HCT116 (cell line): ENCODE measurements around the gene NFIA. TPM values are rescaled to one million over a fixed set of nuclear protein-coding genes. Genes with fewer than 3 reads are reported as not detected.

Source experiments
- ATAC-seq: fragments of 200-7000 bp; cut with Tn5 transposase; 2 replicates; pipeline ENCODE4 v1.9.1; 2020; ENCODE audit warnings: mild to moderate bottlenecking, moderate library complexity
- BruUV-seq: library from RNA; stranded (reverse); fragments of 400-500 nt; replicated peaks from 2 replicates; lab custom pipeline; 2021; lab: Mats Ljungman, UMichigan
- CTCF ChIA-PET: fragments of 300-600 bp; sonication (Branson Sonifier 250); formaldehyde crosslinking; loops from one replicate; lab custom pipeline; 2021; ENCODE audit warnings: antibody characterized with exemption; lab: Charles Lee
- POLR2A ChIA-PET: fragments of 300-600, 350-600 bp; sonication (Branson Sonifier 250); formaldehyde crosslinking; loops from one replicate; lab custom pipeline; 2021; ENCODE audit warnings: antibody characterized with exemption; lab: Charles Lee
- RAD21 ChIA-PET, 2 experiments: fragments of 300-600 bp; sonication (Branson Sonifier 250); formaldehyde crosslinking; loops; one replicate each; lab custom pipeline; 2023; ENCODE audit warnings: low total read pairs in 2 of 2; ENCODE audit not compliant: uncharacterized antibody in 2 of 2, unreplicated experiment in 2 of 2, low non-redundant PET in 1 of 2; lab: Charles Lee
- DNase-seq: peaks from one replicate; pipeline ENCODE4 v3.0.0-alpha.2; 2010; ENCODE audit warnings: low read depth, low spot score
- H2AFZ ChIP-seq: fragments of 200-600 bp; shearing (Covaris generic), sonication (generic); 2 replicates; pipeline ENCODE4 v1.6.1; 2017; ENCODE audit warnings: low read depth, mixed run types, mixed read lengths, antibody characterized with exemption, low read length; ENCODE audit not compliant: poor library complexity, severe bottlenecking
- H3K27ac ChIP-seq: 2 replicates; pipeline ENCODE4 v1.5.1; 2012; ENCODE audit warnings: low read depth, low read length
- H3K27me3 ChIP-seq: fragments of 200-600 bp; sonication (generic); 2 replicates; pipeline ENCODE4 v1.6.1; 2016; ENCODE audit warnings: mixed run types, low read length, mixed read lengths; ENCODE audit not compliant: insufficient read depth
- H3K36me3 ChIP-seq, 2 experiments: fragments of 200-500 bp in 1 of 2; fragments of 200-600 bp in 1 of 2; sonication (Bioruptor generic) in 1 of 2; sonication (generic) in 1 of 2; 2 replicates each; pipeline versions ENCODE4 v1.5.1 to v1.6.1; 2014 to 2016; ENCODE audit warnings: low read length in 2 of 2, inconsistent platforms in 1 of 2, mixed read lengths in 1 of 2, mixed run types in 1 of 2; ENCODE audit not compliant: insufficient read depth in 2 of 2, control insufficient read depth in 1 of 2
- H3K4me1 ChIP-seq, 2 experiments: fragments of 200-600 bp in 1 of 2; sonication (generic) in 1 of 2; 2 replicates each; pipeline versions ENCODE4 v1.5.1 to v1.6.1; 2012 to 2017; ENCODE audit warnings: low read length in 2 of 2, inconsistent platforms in 1 of 2, mild to moderate bottlenecking in 1 of 2, mixed read lengths in 1 of 2, mixed run types in 1 of 2, moderate library complexity in 1 of 2; ENCODE audit not compliant: insufficient read depth in 2 of 2, control insufficient read depth in 1 of 2
- H3K4me2 ChIP-seq: fragments of 200-600 bp; sonication (generic); 2 replicates; pipeline ENCODE4 v1.6.1; 2017; ENCODE audit warnings: mixed run types, low read length, mixed read lengths
- H3K4me3 ChIP-seq, 2 experiments: fragments of 200-600 bp in 1 of 2; sonication (generic) in 1 of 2; replicated peaks in 1 of 2; 2 replicates each; pipeline ENCODE4 v1.5.1; 2011 to 2016; ENCODE audit warnings: low read length in 2 of 2, control low read depth in 1 of 2, low read depth in 1 of 2, mild to moderate bottlenecking in 1 of 2, mixed read lengths in 1 of 2, mixed run types in 1 of 2
- H3K79me2 ChIP-seq: fragments of 200-600 bp; sonication (generic); 2 replicates; pipeline ENCODE4 v1.6.1; 2017; ENCODE audit warnings: mild to moderate bottlenecking, mixed run types, low read length, moderate library complexity, mixed read lengths; ENCODE audit not compliant: insufficient read depth
- H3K9ac ChIP-seq: fragments of 200-600 bp; sonication (generic); 2 replicates; pipeline ENCODE4 v1.6.1; 2016; ENCODE audit warnings: low read length, mixed read lengths
- H3K9me2 ChIP-seq: fragments of 200-600 bp; sonication (generic), shearing (Covaris generic); 2 replicates; pipeline ENCODE4 v1.6.1; 2017; ENCODE audit warnings: mixed run types, mild to moderate bottlenecking, moderate library complexity; ENCODE audit not compliant: insufficient read depth
- H3K9me3 ChIP-seq, 2 experiments: fragments of 200-500 bp in 1 of 2; fragments of 200-600 bp in 1 of 2; sonication (Bioruptor generic) in 1 of 2; sonication (generic) in 1 of 2; 2 replicates each; pipeline ENCODE4 v1.6.1; 2014 to 2017; ENCODE audit warnings: low read length in 2 of 2, mixed read lengths in 2 of 2, inconsistent platforms in 1 of 2, low read depth in 1 of 2, mild to moderate bottlenecking in 1 of 2, mixed run types in 1 of 2, moderate library complexity in 1 of 2; ENCODE audit not compliant: control insufficient read depth in 1 of 2, insufficient read depth in 1 of 2
- H4K20me1 ChIP-seq: fragments of 200-600 bp; sonication (generic), shearing (Covaris generic); 2 replicates; pipeline ENCODE4 v1.6.1; 2017; ENCODE audit warnings: mixed run types, mild to moderate bottlenecking, moderate library complexity; ENCODE audit not compliant: insufficient read depth
- CBX3 ChIP-seq: IDR thresholded peaks from 2 replicates; pipeline ENCODE4 v1.6.1; 2012; ENCODE audit warnings: low read depth
- CEBPB ChIP-seq: IDR thresholded peaks from 2 replicates; pipeline ENCODE4 v1.6.1; 2012; ENCODE audit warnings: low read depth
- EGR1 ChIP-seq: IDR thresholded peaks from 2 replicates; pipeline ENCODE4 v1.6.1; 2012; ENCODE audit warnings: low read depth
- ELF1 ChIP-seq: IDR thresholded peaks from 2 replicates; pipeline ENCODE4 v1.6.1; 2012; ENCODE audit warnings: low read depth, borderline replicate concordance
- EZH2phosphoT487 ChIP-seq: fragments of 200-600 bp; IDR thresholded peaks from 2 replicates; pipeline ENCODE4 v1.6.1; 2018; ENCODE audit warnings: antibody characterized with exemption, borderline replicate concordance
- JUND ChIP-seq: IDR thresholded peaks from 2 replicates; pipeline ENCODE4 v1.6.1; 2012
- POLR2A ChIP-seq: IDR thresholded peaks from 2 replicates; pipeline ENCODE4 v1.7.0; 2011; ENCODE audit warnings: borderline replicate concordance; ENCODE audit not compliant: insufficient read depth, insufficient read length; ENCODE audit errors: extremely low read depth
- POLR2AphosphoS5 ChIP-seq: IDR thresholded peaks from 2 replicates; pipeline ENCODE4 v1.6.1; 2011; ENCODE audit warnings: mild to moderate bottlenecking, low read depth, low read length, moderate library complexity
- RAD21 ChIP-seq: IDR thresholded peaks from 2 replicates; pipeline ENCODE4 v1.6.1; 2012; ENCODE audit warnings: low read depth, mild to moderate bottlenecking
- SIN3A ChIP-seq: IDR thresholded peaks from 2 replicates; pipeline ENCODE4 v1.6.1; 2012; ENCODE audit warnings: low read depth
- SP1 ChIP-seq: IDR thresholded peaks from 2 replicates; pipeline ENCODE4 v1.6.1; 2012; ENCODE audit warnings: low read depth
- TCF7L2 ChIP-seq: IDR thresholded peaks from 2 replicates; pipeline ENCODE4 v1.7.0; 2011; ENCODE audit warnings: borderline replicate concordance, inconsistent platforms; ENCODE audit not compliant: insufficient read depth, insufficient read length; ENCODE audit errors: extremely low read depth
- ZFX ChIP-seq: fragments of 450-650 bp; IDR thresholded peaks from 2 replicates; pipeline ENCODE4 v1.6.1; 2017
- intact Hi-C: fragments of 100-400 bp; cut with micrococcal nuclease; formaldehyde crosslinking; loops from 2 replicates; pipeline ENCODE4 v1.10.0; 2022
- total RNA-seq: library from RNA; stranded (reverse); gene quantifications from one replicate; pipeline ENCODE4 v1.2.1, GENCODE V29; 2021; ENCODE audit not compliant: unreplicated experiment
- TF ChIP-seq, protein P1 (sequence below): IDR thresholded peaks from 2 replicates; pipeline ENCODE4 v1.6.1; 2012
- TF ChIP-seq, protein P2 (sequence below): IDR thresholded peaks from 2 replicates; pipeline ENCODE4 v1.6.1; 2012
- TF ChIP-seq, protein P3 (sequence below): IDR thresholded peaks from 2 replicates; pipeline ENCODE4 v1.6.1; 2011; ENCODE audit warnings: mild to moderate bottlenecking, low read length, moderate library complexity; ENCODE audit not compliant: insufficient replicate concordance; ENCODE audit errors: extremely low read depth

Gene NFIA
- total RNA-seq, 1 experiment from 2014 or later = 17.2 TPM

DNA sequence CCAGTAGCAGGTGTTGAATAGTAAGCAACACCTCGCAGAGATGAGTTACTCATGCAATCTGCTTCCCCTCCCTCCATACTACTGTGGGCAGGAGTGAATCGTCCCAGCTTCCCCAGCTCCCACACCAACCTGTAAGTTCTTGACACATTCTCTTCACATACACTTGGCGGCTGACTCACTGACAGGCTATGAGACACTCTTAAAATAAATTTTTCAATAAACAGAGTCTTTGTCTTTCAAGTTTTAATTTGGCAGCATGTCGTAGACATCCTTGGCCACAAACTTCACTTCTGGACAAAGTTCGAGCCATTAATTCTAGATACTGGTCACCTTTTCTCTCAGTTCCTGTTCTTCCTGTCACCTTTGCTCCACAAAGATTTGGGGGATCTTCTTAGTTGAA, 351.9 kb downstream of the NFIA start:
- Histone ChIP-seq H3K36me3 (no peaks in the 10 kb centered on the region), H3K4me1 (no peaks in the 10 kb centered on the region), H4K20me1 (no peaks in the 10 kb centered on the region), H3K9me2 (no peaks in the 10 kb centered on the region), H3K27me3 (no peaks in the 10 kb centered on the region), H3K27ac (no peak overlapping the region), H3K9ac (no peak overlapping the region), H2AFZ (no peak overlapping the region), H3K4me3 (no peak overlapping the region), H3K9me3 (no peaks in the 10 kb centered on the region), H3K79me2 (no peaks in the 10 kb centered on the region), H3K4me2 (no peak overlapping the region)
- DNase-seq = no peak
- intact Hi-C loops = no loop called here
- no peak for TF ChIP-seq RAD21
- no peak for TF ChIP-seq ELF1
- TF ChIP-seq POLR2A = no peak
- TF ChIP-seq CEBPB = no peak
- TF ChIP-seq POLR2AphosphoS5 = no peak
- TF ChIP-seq, protein P1, sequence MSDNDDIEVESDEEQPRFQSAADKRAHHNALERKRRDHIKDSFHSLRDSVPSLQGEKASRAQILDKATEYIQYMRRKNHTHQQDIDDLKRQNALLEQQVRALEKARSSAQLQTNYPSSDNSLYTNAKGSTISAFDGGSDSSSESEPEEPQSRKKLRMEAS = no peak
- TF ChIP-seq, protein P2, sequence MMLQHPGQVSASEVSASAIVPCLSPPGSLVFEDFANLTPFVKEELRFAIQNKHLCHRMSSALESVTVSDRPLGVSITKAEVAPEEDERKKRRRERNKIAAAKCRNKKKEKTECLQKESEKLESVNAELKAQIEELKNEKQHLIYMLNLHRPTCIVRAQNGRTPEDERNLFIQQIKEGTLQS = no peak
- no peak for TF ChIP-seq SP1
- TF ChIP-seq ZFX = no peak
- ChIA-PET POLR2A (no interaction called here), CTCF (no interaction called here), RAD21 (no interaction called here)
- ATAC-seq = no peak
- no TSS peak for BruUV-seq

DNA sequence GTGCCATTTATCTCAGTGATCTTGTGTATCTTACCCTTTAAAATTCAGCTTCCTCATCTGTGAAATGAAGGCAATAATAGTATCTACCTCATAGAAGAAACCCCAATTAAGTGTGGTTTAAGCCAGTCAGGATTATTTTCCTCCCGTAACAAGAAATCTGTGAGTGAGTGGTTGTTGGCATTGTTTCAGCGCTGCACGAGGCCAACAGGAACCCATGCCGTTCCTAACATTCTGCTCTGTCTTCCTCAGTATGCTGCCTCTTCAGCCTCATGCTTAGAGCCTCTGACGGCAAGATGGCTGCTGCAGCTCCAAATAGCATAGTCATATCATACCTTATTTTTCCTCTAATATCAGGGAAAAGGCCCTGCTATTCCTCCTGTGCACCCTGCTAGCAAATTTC, 352.9 kb downstream of the NFIA start:
- TF ChIP-seq EGR1 (no peak), SP1 (no peak), CBX3 (no peak), ZFX (no peak), POLR2AphosphoS5 (no peak), ELF1 (no peak), TCF7L2 (no peak), SIN3A (no peak), EZH2phosphoT487 (no peak), JUND (no peak)
- TF ChIP-seq, protein P3, sequence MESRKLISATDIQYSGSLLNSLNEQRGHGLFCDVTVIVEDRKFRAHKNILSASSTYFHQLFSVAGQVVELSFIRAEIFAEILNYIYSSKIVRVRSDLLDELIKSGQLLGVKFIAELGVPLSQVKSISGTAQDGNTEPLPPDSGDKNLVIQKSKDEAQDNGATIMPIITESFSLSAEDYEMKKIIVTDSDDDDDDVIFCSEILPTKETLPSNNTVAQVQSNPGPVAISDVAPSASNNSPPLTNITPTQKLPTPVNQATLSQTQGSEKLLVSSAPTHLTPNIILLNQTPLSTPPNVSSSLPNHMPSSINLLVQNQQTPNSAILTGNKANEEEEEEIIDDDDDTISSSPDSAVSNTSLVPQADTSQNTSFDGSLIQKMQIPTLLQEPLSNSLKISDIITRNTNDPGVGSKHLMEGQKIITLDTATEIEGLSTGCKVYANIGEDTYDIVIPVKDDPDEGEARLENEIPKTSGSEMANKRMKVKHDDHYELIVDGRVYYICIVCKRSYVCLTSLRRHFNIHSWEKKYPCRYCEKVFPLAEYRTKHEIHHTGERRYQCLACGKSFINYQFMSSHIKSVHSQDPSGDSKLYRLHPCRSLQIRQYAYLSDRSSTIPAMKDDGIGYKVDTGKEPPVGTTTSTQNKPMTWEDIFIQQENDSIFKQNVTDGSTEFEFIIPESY = no peak
- TF ChIP-seq, protein P1 = no peak
- TF ChIP-seq, protein P2 = no peak
- Histone ChIP-seq H3K9me2 (no peaks in the 10 kb centered on the region), H3K4me1 (no peaks in the 10 kb centered on the region), H3K4me3 (no peak overlapping the region), H4K20me1 (no peaks in the 10 kb centered on the region), H3K27ac (no peak overlapping the region), H3K4me2 (no peak overlapping the region), H3K27me3 (no peaks in the 10 kb centered on the region), H3K9ac (no peak overlapping the region), H2AFZ (no peak overlapping the region), H3K36me3 (no peaks in the 10 kb centered on the region), H3K9me3 (no peaks in the 10 kb centered on the region), H3K79me2 (no peaks in the 10 kb centered on the region)
- DNase-seq (no peak), ATAC-seq (no peak)
- CTCF ChIA-PET = no interaction called here
- RAD21 ChIA-PET = no interaction called here
- intact Hi-C loops = no loop called here
- POLR2A ChIA-PET = no interaction called here
- BruUV-seq = no TSS peak
